Thyroid gland (tissue), 4 donors: ENCODE measurements around the gene LRRC27.

Source experiments
- CTCF ChIP-seq, 6 experiments: fragments of 200-600 bp in 3 of 6; fragments of 450-650 bp in 3 of 6; sonication (generic) in 3 of 6; IDR thresholded peaks; one replicate each; pipeline ENCODE4 v1.5.1; 2016 to 2019; ENCODE audit warnings: antibody characterized with exemption in 6 of 6, mild to moderate bottlenecking in 2 of 6, inconsistent platforms in 1 of 6, moderate library complexity in 1 of 6
- POLR2A ChIP-seq, 2 donors: fragments of 450-650 bp; IDR thresholded peaks; one replicate each; pipeline ENCODE4 v1.6.1; 2017; ENCODE audit warnings: antibody characterized with exemption in 2 of 2, mild to moderate bottlenecking in 2 of 2, moderate library complexity in 1 of 2

DNA sequence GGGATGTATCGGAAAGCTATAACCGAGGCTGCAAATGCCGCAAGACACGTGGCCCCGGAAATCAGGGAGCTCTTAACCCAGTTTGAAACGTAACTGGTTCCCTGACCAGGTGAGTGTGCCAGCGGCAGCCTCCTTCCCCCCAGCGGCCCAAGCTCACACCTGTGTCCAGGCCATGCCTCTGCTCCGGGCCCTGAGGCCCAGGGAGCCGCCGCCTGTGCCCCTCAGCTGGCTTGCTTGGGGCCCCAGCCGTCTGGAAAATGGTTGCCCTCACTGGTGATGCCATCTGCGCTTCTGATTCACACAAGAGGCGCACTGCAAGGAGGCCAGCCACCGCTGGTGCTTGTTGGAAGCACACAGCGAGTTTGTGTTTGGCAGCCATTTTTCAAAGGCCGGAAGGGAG is 74.2 kb downstream of the LRRC27 start:
- TF ChIP-seq CTCF (IDR thresholded peaks at IDR 0.05) (no peak), POLR2A (IDR thresholded peaks at IDR 0.05) (no peak)
